Endothelial cell of umbilical vein (primary cell): ENCODE measurements around the gene CHN1. TPM values are rescaled to one million over a fixed set of nuclear protein-coding genes. Genes with fewer than 3 reads are reported as not detected.

Experiments used
- BruUV-seq: library from RNA; stranded (reverse); fragments of 400-500 nt; replicated peaks from 2 replicates; lab custom pipeline; 2021; lab: Mats Ljungman, UMichigan
- CTCF ChIA-PET: fragments of 300-600, 350-600 bp; sonication (Branson Sonifier 250); formaldehyde crosslinking; loops from one replicate; lab custom pipeline; 2021; ENCODE audit warnings: antibody characterized with exemption, inconsistent platforms; lab: Charles Lee
- POLR2A ChIA-PET: fragments of 300-600, 350-600 bp; sonication (Branson Sonifier 250); formaldehyde crosslinking; loops from one replicate; lab custom pipeline; 2021; ENCODE audit warnings: antibody characterized with exemption, inconsistent platforms; lab: Charles Lee
- DNase-seq: peaks from one replicate; pipeline ENCODE4 v3.0.0-alpha.2; 2011; ENCODE audit warnings: low read depth, low spot score
- FAIRE-seq: peaks from 2 replicates; lab custom pipeline; 2011; peaks lifted over from hg19 to GRCh38; lab: Jason Lieb, UNC
- H2AFZ ChIP-seq: 2 replicates; pipeline ENCODE4 v1.6.0; 2012; ENCODE audit warnings: low read depth, low read length, control low read depth, inconsistent platforms
- H3K27ac ChIP-seq: 2 replicates; pipeline ENCODE4 v1.5.1; 2011; ENCODE audit warnings: low read depth, mild to moderate bottlenecking, control low read depth, low read length, moderate library complexity; ENCODE audit not compliant: insufficient read depth
- H3K27me3 ChIP-seq, 2 experiments: 2 replicates each; pipeline versions ENCODE4 v1.6.0 to v1.6.1; 2011; ENCODE audit warnings: low read length in 2 of 2, mixed read lengths in 1 of 2; ENCODE audit not compliant: control insufficient read depth in 2 of 2, insufficient read depth in 2 of 2
- H3K36me3 ChIP-seq, 2 experiments: 2 replicates in 1 of 2; 3 replicates in 1 of 2; pipeline ENCODE4 v1.5.1; 2011; ENCODE audit warnings: low read length in 2 of 2, mild to moderate bottlenecking in 1 of 2, moderate library complexity in 1 of 2; ENCODE audit not compliant: control insufficient read depth in 2 of 2, insufficient read depth in 2 of 2; ENCODE audit errors: extremely low read depth in 1 of 2
- H3K4me1 ChIP-seq: 3 replicates; pipeline ENCODE4 v1.5.1; 2011; ENCODE audit warnings: mild to moderate bottlenecking, low read length; ENCODE audit not compliant: control insufficient read depth, insufficient read depth; ENCODE audit errors: extremely low read depth
- H3K4me2 ChIP-seq: 2 replicates; pipeline ENCODE4 v1.6.1; 2011; ENCODE audit warnings: low read length, control low read depth, mixed read lengths; ENCODE audit not compliant: insufficient read depth
- H3K4me3 ChIP-seq, 3 experiments: fragments of 200-600 bp in 1 of 3; sonication (generic), shearing (Covaris generic) in 1 of 3; replicated peaks in 1 of 3; 2 replicates each; pipeline ENCODE4 v1.5.1; 2011 to 2016; ENCODE audit warnings: control low read depth in 3 of 3, low read length in 3 of 3, mild to moderate bottlenecking in 2 of 3, inconsistent platforms in 1 of 3, low read depth in 1 of 3, moderate library complexity in 1 of 3; ENCODE audit not compliant: insufficient read depth in 1 of 3
- H3K79me2 ChIP-seq: 2 replicates; pipeline ENCODE4 v1.6.0; 2012; ENCODE audit warnings: low read length, inconsistent platforms; ENCODE audit not compliant: control insufficient read depth, insufficient read depth
- H3K9ac ChIP-seq: replicated peaks from 2 replicates; pipeline ENCODE3; 2011; ENCODE audit warnings: low read length, control low read depth; ENCODE audit not compliant: insufficient read depth; ENCODE audit errors: extremely low read depth
- H3K9me1 ChIP-seq: replicated peaks from 3 replicates; pipeline ENCODE4 v1.6.0; 2011; ENCODE audit warnings: mild to moderate bottlenecking, low read length; ENCODE audit not compliant: control insufficient read depth, insufficient read depth; ENCODE audit errors: extremely low read depth
- H3K9me3 ChIP-seq: replicated peaks from 2 replicates; pipeline ENCODE4 v1.5.1; 2012; ENCODE audit warnings: low read length, inconsistent platforms; ENCODE audit not compliant: control insufficient read depth, insufficient read depth
- H4K20me1 ChIP-seq: replicated peaks from 2 replicates; pipeline ENCODE3; 2011; ENCODE audit warnings: mild to moderate bottlenecking, low read length; ENCODE audit not compliant: control insufficient read depth, insufficient read depth; ENCODE audit errors: extremely low read depth
- EZH2 ChIP-seq: IDR thresholded peaks from 2 replicates; pipeline ENCODE4 v1.6.1; 2012; ENCODE audit warnings: borderline replicate concordance, low read depth, mild to moderate bottlenecking, moderate library complexity, low read length, inconsistent platforms; ENCODE audit not compliant: severe bottlenecking
- FOS ChIP-seq: IDR thresholded peaks from 2 replicates; pipeline ENCODE4 v1.6.1; 2011; ENCODE audit warnings: mild to moderate bottlenecking, low read length, moderate library complexity, borderline replicate concordance; ENCODE audit not compliant: insufficient read depth
- GATA2 ChIP-seq: IDR thresholded peaks from 2 replicates; pipeline ENCODE4 v1.7.0; 2011; ENCODE audit warnings: low read depth, mild to moderate bottlenecking, moderate library complexity, mixed read lengths, low read length; ENCODE audit not compliant: insufficient read length, insufficient read depth
- JUN ChIP-seq: IDR thresholded peaks from 2 replicates; pipeline ENCODE4 v1.6.1; 2011; ENCODE audit warnings: borderline replicate concordance, low read depth; ENCODE audit not compliant: insufficient read length, insufficient read depth
- MYC ChIP-seq: IDR thresholded peaks from one replicate; pipeline ENCODE4 v1.6.1; 2011; ENCODE audit warnings: mild to moderate bottlenecking, low read depth, low read length
- POLR2A ChIP-seq: IDR thresholded peaks from 2 replicates; pipeline ENCODE4 v1.6.1; 2012; ENCODE audit warnings: low read depth, mild to moderate bottlenecking, control low read depth, low read length
- POLR2AphosphoS5 ChIP-seq: IDR thresholded peaks from 2 replicates; pipeline ENCODE4 v1.6.1; 2012; ENCODE audit warnings: low read depth, mild to moderate bottlenecking, control low read depth, low read length, moderate library complexity; ENCODE audit not compliant: insufficient read depth
- dilution Hi-C: fragments of 300-500 bp; cut with MboI; formaldehyde crosslinking; loops from one replicate; pipeline ENCODE4 v1.15.0; 2019; ENCODE audit warnings: low sequenced_read_pairs; ENCODE audit not compliant: extremely low pct_ligation_motif_present
- intact Hi-C: fragments of 100-400 bp; cut with micrococcal nuclease; formaldehyde crosslinking; loops from one replicate; pipeline ENCODE4 v1.10.0; 2022
- polyA plus RNA-seq, 4 experiments: library from polyadenylated mRNA; depleted of rRNA in 3 of 4; stranded (reverse) in 3 of 4; unstranded in 1 of 4; fragments of >200 nt; gene quantifications; 2 replicates each; pipeline versions ENCODE4 v1.2.1 to v1.2.3, GENCODE V29; 2011 to 2012; ENCODE audit warnings: missing spikeins in 1 of 4
- total RNA-seq: library from RNA; stranded (reverse); gene quantifications from 2 replicates; pipeline ENCODE4 v1.2.3, GENCODE V29; 2021
- TF ChIP-seq, protein P1 (sequence below): IDR thresholded peaks from 2 replicates; pipeline ENCODE4 v1.6.1; 2011; ENCODE audit not compliant: insufficient read depth, insufficient read length

The CHN1 gene
- total and polyA plus RNA-seq, 2 donors (not counting 3 experiments of a cell fraction or from before 2014, with no cell fraction given): 23.3 to 24.9 TPM

GRCh38 chr2:175034716-175035115 lies 29.5 kb upstream of the CHN1 start:
- Histone ChIP-seq H3K36me3 (no peaks in the 10 kb centered on the region), H3K4me2 (no peak overlapping the region), H2AFZ (no peak overlapping the region), H3K27ac (no peak overlapping the region), H3K4me1 (no peaks in the 10 kb centered on the region), H3K9me1 (no peaks in the 10 kb centered on the region), H3K9ac (no peak overlapping the region), H3K27me3 (no peaks in the 10 kb centered on the region), H4K20me1 (no peaks in the 10 kb centered on the region), H3K9me3 (no peaks in the 10 kb centered on the region), H3K4me3 (no peak overlapping the region), H3K79me2 (no peaks in the 10 kb centered on the region)
- no peak for DNase-seq
- ChIA-PET CTCF (interaction anchor here (0.6 to 1.4 kb wide), 2 partner anchors 263 to 271 kb away, joined by 4 to 5 read pairs; no protein-coding TSS in a partner anchor), POLR2A (no interaction called here)
- TF ChIP-seq EZH2 (no peak), FOS (no peak), POLR2AphosphoS5 (no peak), JUN (no peak), GATA2 (no peak), MYC (no peak), POLR2A (no peak)
- TF ChIP-seq, protein P1, sequence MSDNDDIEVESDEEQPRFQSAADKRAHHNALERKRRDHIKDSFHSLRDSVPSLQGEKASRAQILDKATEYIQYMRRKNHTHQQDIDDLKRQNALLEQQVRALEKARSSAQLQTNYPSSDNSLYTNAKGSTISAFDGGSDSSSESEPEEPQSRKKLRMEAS: no peak
- dilution Hi-C loops (no loop called here), intact Hi-C loops (loop anchor here (10.0 kb wide), 1 partner anchor 150 kb away; the partner anchor contains the start of gene ATP5MC3)
- BruUV-seq: no TSS peak
- no peak for FAIRE-seq
